ENCODE data around the gene MLXIP.
"Not testable (repeated sequence)": the region's sequence is repeated elsewhere in the genome, so short reads cannot be mapped to it uniquely, and the experiment has no call there.

Gene MLXIP

DNA sequence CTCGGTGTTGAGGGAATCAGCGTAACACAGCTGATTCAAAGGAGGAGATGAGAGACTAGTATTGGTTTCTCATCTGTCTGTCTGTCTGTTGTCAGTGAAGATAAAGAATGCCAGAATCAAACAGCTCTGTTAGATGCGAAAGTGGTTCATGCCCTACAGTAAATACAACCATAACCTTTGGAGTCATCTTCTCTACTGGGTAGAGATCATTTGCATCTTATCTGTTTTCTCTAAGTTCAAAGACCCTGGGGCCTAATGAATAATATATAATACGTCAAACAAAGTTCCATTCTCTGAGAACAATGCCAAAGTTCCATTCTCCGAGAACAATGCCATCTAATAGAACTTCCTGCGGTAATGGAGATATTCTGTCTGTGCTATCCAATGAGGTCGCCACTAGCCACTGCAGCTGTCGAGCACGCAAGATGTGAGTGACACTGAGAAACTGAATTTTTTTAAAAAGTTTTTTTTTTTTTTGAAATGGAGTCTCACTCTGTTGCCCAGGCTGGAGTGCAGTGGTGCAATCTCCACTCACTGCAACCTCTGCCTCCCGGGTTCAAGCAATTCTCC, 88.9 kb downstream of the MLXIP start:
- TF ChIP-seq, protein P1, sequence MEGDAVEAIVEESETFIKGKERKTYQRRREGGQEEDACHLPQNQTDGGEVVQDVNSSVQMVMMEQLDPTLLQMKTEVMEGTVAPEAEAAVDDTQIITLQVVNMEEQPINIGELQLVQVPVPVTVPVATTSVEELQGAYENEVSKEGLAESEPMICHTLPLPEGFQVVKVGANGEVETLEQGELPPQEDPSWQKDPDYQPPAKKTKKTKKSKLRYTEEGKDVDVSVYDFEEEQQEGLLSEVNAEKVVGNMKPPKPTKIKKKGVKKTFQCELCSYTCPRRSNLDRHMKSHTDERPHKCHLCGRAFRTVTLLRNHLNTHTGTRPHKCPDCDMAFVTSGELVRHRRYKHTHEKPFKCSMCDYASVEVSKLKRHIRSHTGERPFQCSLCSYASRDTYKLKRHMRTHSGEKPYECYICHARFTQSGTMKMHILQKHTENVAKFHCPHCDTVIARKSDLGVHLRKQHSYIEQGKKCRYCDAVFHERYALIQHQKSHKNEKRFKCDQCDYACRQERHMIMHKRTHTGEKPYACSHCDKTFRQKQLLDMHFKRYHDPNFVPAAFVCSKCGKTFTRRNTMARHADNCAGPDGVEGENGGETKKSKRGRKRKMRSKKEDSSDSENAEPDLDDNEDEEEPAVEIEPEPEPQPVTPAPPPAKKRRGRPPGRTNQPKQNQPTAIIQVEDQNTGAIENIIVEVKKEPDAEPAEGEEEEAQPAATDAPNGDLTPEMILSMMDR (conservative IDR thresholded peaks at IDR 0.05; ENCODE audit: control insufficient read depth, insufficient read depth, low read depth, low read length) = no peak
- H3K4me3 ChIP-seq (ENCODE audit: control insufficient read depth, low read depth, low read length) = no peak overlapping the region
- DNase-seq (ENCODE audit: low read depth) = no peak

DNA sequence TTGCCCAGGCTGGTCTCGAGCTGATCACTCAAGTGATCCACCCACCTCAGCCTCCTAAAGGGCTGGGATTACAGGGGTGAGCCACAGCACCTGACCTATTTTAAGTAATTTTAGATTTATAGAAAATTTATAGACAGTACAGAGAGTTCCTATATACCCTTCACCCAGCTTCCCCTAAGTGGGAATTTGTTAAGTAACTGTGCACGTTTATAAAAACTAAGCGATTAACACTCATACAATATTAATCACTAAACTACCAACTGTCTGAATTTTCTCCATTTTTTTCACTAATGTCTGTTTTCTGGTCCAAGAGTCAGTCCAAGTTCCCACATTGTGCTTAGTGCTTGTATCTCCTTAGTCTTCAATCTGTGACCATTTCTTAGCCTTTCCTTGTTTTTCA, 89.9 kb downstream of the MLXIP start:
- no peak for DNase-seq (ENCODE audit: low read depth)
- TF ChIP-seq, protein P1 (conservative IDR thresholded peaks at IDR 0.05; ENCODE audit: control insufficient read depth, insufficient read depth, low read depth, low read length) = no peak
- no peak overlapping the region for H3K4me3 ChIP-seq (ENCODE audit: control insufficient read depth, low read depth, low read length)

DNA sequence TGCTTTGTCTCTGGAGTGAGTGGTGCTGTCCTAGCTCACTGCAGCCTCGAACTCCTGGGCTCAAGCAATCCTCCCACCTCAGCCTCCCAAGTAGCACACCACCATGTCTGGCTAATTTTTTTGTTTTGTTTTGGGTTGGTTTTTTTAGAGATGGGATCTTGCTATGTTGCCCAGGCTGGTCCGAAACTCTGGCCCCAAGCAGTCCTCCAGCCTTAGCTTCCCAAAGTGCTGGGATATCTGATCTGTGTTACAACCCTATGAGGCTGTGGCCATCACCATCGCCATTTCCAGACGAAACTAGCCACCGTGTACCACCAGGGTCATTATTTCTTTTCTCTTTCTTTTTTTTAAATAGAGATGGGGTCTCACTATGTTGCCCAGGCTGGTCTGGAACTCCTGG, 92.8 kb downstream of the MLXIP start:
- DNase-seq (ENCODE audit: low read depth) = no peak
- no peak overlapping the region for H3K4me3 ChIP-seq (ENCODE audit: control insufficient read depth, low read depth, low read length)
- TF ChIP-seq, protein P1 (conservative IDR thresholded peaks at IDR 0.05; ENCODE audit: control insufficient read depth, insufficient read depth, low read depth, low read length) = no peak

DNA sequence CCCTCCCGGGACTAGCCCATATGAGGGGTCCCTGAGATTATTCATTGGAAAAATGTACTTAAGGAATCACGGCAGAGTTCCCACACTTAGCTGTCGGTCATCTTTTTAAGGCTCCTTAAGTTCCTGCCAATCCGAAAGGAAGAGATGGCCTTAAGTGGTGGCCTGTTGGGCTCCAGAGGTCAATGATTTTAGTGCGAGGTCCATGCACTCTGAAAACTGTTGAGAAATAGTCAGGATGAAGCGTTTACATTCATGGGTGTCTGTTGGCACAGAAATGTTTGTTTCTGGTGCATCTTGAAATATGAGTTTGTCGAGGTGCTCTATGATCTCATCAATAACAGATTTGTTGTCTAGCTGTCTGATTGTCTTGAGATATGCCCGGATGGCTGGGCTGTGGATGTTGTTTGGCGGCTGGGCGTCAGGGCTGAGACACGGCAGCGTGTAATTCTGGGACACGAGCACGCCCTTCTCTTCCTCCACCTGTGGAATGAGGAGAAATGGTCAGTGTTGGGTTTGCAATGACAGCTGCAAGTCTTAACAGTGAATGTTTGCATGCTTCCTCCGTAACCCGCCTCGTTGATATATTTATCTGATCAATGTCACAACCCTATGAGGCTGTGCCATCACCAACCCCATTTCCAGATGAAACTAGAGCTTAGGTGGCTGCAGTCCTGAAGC, 93.8 kb downstream of the MLXIP start:
- TF ChIP-seq, protein P1 (conservative IDR thresholded peaks at IDR 0.05; ENCODE audit: control insufficient read depth, insufficient read depth, low read depth, low read length) = no peak
- H3K4me3 ChIP-seq (ENCODE audit: control insufficient read depth, low read depth, low read length) = no peak overlapping the region
- DNase-seq (ENCODE audit: low read depth) = no peak

DNA sequence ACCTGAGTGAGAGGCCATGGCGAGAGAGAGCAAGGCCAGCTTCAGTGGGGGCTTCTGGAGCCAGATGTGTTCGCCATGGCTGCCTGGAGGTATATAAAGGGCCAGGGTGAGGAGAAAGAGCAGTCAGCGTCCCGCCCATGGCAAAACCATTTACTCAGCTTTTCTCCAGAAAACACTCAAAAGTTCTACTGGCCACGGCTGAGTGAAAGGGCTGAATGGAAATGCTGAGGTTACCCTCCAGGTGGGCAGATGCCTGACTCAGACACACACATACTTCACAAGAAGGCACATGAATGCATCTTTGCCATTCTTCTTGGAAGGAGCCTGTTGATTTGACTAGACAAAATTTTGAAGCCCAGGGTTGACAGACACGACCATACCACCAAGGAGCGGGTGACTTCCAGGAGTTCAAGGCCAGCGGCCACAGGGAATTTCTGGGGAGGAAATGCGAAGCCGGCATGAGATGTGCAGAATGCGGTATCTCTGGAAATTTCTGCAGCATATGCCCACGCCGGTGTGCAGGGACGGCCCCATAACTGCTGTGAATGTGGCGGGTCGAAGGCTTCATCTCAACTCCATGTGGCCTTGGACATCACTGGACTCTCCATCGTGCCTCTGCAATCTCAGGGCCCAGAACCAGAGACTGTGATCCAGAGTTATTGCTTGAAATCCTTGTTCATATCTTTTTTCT, 95.7 kb downstream of the MLXIP start, which contains the start of gene IL31:
TSS of gene IL31 (minus strand) at position 67 of the 691 bp plus-strand sequence. CDS start at position 18, 49 bp downstream.
- TF ChIP-seq, protein P1 (conservative IDR thresholded peaks at IDR 0.05; ENCODE audit: control insufficient read depth, insufficient read depth, low read depth, low read length) = no peak
- no peak for DNase-seq (ENCODE audit: low read depth)
- H3K4me3 ChIP-seq (ENCODE audit: control insufficient read depth, low read depth, low read length) = no peak within 1 kb of the TSS

DNA sequence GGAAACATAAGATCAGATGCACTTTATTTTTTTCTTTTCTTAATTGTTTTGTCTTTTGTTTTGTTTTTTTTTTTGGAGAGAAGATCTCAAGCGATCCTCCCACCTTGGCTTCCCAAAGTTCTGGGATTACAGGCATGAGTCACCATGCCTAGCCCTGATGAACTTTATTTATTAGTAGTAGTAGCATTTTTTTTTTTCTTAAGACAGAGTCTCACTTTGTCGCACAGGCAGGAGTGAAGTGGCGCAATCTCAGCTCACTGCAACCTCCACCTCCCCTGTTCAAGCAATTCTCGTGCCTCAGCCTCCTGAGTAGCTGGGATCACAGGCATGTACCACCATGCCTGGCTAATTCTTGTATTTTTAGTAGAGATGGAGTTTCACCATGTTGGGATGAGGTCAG, 97.9 kb downstream of the MLXIP start:
- H3K4me3 ChIP-seq (ENCODE audit: control insufficient read depth, low read depth, low read length) = not testable (repeated sequence)
- peak; percentile 33 for DNase-seq (ENCODE audit: low read depth)

All from fibroblast of mammary gland (primary cell).